COLO668 (cell line): ENCODE measurements around the gene TMEM9.

Experiments used
- DNase-seq: peaks from one replicate; lab custom pipeline; 2025; ENCODE audit not compliant: unreplicated experiment; lab: John Stamatoyannopoulos, UW

The TMEM9 gene

DNA sequence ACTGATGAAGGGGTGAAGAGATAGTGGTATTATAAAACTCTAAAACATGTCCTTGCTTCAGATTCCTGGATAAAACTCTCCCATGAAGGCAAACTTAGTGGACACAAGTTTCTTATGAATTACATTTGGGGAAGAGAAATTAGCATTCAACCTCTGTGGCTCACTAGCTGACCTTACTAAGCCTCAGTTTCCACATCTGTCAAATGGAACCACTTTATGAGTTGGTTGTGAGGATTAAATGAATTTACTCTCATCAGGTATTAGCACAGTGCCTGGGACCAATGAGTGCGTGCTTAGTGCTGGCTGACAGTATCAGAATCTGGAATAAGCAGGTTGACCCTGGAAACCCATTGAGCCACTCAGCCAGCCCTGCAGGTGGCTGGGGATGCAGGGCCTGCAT is 44.6 kb downstream of the TMEM9 start:
- no peak for DNase-seq

DNA sequence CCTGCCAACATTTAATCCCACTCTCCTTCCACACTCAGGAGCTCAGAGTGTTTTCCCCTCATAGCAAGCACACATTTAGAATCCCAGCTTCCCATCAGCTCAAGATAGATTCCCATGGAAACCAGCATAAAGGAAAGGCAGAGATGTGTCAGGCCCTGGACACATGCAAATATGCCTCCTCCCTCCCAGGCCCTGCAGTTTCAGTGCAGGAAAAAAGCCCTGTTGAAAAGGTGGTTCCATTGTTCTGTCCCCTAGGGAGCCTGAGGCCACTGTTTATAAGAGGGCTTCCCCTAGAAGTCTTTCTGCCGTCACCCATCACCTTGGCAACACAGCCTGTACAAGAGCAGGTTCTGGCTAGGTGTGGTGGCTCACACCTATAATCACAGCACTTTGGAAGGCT is 45.7 kb downstream of the TMEM9 start:
- peak; percentile 69 for DNase-seq

DNA sequence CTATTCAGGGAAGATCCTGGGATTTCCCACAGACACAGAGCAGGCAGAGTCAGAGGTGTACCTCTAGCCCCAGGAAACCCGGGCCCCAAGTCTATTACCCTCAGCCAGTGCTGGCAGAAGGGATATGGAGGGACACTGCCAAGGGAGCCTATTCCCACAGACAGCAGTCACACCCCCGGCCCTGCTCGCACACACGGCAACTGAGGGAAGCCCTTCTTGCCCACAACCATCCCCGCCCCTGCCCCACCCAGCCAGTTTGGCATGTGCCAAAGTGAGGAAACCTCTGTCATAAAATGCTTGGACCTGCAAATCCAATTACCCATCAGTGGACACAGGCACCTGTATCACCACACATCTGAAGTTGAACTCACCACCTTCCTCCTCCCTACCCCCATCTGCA is 48.6 kb downstream of the TMEM9 start:
- no peak for DNase-seq

DNA sequence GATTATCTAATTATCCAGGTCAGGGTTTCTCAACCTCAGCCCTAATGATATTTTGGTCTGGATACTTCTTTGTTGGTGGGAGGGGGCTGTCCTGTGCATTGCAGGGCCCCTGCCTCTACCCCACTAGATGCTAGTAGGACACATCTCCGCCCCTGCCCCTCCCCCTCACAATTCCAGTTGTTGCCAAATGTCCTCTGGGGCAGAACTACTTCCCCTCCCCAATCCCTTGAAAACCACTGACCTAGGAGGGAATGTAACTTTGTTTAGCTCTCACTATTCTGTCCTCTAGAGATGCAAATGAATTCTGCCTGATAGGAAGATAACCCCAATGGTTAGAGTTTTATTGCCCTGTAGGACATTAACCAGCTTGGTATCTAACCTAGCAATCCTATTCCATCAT is 50.1 kb downstream of the TMEM9 start:
- no peak for DNase-seq

DNA sequence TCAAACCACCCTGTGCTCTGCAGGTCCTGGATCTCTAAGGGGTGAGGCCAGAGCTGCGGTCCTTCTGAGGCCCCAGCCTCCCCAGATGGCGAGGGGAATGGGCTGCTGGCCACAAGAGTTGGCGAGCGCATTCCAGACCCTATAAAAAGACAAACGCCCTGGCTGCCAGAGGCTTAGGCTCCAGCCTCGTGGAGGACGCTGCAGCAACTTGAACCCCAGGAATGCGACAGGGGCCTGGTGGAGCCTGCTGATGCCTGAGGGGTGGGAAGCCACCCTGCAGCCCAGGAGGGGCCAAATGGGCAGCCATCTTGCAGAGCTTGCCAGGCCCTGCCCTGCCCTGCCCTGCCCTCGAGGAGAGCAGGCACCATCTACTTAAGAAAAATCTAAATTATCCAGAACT is 50.6 kb downstream of the TMEM9 start:
- DNase-seq, result no peak

DNA sequence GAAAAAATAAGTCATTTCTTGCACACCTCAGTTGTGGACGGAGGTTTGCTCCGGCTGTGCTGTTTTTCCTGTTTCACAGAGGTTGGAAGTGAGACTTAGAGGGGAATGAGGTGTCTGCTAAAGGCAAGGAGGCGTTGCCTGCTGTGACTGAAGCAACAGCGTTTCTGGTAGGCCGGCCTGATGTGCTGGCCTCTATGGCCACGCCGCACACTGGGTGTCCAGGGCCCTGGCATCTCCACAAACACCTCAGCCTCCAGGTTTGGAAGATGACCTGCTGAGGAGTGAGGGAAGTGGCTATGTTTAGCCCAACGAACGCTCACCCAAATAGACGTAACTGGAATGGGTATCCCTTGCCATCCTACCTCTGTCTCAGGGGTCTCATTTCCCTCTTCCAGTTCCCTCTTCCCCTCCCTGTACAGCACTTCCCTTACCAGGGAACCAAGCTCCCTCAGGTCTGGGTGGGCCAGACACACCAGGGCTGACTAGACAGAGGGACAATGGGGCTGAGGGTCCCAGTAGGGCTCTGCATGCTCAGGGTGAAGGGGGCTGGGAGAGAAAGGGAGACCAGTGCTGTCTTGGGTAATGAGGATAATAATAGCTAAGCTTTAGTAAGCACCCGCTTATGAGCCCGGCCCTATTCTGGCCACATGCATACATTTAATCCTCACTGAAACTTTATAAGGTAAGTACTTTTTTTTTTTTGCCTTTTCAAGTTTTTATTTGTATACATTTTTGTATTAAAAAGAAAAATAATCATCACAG is 53.9 kb downstream of the TMEM9 start:
- DNase-seq, result no peak

DNA sequence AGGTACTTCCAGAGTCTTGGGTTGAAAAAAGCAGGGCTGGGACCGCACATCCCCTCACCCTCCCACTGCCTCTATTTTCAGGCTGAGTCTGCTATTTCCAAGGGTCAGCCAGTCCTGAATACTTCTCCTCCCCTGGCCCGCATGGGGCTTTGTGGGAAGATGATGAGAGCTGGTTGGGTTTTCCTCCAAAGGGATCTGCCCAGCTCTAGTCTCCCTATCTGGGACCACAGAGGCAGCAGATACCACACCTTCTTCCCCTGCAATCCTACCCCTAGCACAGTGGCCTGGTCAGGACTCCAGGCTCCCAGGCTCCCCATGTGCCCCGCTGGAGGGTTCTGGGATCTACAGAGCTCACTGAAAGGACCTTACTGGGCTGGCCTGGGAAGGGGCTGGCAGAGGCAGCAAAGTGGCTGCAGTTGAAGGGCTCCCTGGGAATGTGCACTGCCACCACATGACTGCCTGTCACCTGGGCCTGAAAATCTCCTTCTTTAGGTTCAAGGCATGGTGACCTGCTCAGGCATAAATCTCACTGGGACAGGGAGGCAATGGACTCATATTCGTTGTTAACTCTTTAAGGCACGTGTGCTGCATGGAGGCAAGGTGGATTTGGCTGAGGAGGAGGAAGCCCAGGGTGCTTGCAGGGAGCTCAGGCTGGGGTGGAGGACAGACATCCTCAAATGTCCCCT is 55.1 kb downstream of the TMEM9 start:
- no peak for DNase-seq

DNA sequence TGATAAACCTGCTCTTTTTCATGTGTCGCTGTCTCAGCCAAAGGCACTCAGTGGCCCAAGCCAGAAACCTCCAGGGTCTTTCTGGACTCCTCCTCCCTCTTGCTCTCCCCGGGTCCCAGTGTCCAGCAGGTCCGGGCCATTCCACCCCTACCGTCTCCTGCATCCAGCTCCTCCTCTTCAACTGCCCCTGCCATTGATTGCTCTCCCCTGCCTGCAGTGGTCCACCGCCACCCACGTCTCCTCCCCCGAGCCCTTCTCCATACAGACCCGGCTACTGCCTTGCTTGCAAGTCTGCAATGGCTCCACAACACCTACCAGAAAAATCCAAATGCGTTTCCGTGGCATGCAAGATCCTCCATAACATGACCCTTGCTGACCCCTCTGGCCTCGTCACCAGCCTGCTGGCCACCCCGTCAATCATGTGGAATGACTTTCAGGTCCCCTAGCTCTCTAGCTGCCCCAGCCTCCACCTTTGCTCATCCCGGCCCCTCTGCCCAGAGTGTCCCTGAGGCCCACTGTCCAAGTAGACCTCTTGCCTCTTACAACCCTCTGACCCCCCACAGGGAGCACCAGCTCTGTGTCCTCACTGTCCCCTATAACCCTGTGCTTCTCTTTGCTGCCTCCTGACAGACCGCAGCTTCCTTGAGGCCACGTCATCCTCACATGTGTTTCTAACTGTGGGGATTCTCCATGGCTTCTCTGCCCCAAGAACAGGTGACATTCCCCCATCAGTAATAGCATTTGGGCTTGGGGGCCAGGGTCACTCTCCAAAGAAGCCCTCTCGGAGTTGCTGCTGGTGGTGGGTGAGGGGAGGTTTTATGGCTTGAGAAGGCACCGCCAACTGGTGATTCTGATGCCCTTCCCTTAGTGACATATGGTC is 57.1 kb downstream of the TMEM9 start:
- DNase-seq, result no peak

DNA sequence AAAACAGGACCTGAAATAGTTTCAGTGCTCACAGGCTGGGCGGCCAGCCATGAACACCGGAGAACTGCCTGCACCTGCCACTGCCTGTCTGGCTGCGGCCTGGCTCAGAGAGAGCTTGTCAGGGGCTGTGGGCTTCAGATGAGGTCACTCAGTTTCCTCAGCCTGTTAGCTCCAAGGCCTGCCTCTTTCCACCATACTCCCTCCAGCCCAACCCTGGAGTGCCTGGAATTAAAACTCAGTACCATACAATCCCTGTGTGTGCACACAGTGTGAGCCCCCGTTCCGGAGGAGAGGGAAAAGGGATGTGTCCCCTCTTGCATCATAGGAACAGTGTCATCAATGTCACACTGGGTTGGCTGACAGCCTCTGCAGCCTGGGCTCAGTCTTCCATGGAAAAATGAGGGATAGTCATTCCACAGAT is 58.2 kb downstream of the TMEM9 start:
- DNase-seq, result peak; percentile 16

DNA sequence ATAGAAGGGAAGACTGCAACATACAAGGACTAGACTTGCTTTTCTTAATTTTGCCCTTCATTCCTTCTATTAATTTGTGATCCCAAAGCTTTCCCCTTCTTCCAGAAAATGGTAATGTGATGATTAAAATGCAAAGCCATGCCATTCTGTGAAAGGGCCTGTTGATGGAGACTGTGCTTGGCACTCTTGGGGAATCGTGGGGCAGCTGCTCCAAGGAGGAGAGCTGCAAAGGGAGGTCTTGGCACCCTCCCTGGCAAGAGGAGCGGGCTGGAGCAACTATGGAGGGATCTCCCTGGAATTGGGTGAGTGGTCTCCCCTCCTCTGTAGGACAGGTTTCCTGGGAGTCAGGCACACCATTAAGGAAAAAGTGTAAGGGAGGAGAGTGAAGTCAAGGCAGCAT is 58.7 kb downstream of the TMEM9 start:
- no peak for DNase-seq

DNA sequence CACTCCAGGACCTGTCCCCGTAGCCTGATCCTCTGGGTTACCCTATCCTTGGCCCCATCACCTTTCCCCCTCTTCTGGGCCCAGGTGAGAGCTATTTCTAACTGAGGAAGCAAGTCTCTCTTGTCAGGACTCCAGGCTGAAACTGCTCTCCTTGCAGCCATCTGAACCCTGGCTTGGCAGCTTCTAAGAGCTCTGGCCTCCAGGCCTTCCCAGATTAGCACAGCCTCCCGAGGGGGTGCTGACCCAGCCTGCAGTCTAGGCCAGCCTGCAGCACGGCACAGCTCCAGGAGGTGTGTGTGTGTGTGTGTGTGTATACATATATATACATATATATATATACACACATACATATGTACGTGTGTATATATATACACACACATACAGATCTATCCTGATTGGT is 59.4 kb downstream of the TMEM9 start:
- no peak for DNase-seq

DNA sequence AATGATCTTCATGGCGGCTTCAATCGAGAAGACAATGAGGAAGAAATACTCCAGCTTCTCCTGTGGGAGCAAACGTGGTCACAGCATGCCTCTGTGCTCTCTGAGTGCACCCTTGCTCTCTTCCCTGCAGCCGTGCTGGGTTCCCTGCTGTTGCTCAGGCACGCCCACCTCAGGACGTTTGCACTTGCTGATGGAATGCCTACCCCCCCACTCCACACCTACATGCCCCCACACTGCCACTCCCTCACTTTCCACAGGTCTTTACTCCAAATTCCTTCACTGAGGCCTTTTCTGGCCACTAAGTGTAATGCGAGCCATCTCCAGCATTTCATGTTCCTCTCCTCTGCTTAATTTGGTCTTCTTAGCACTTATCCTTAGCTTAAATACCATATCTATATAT is 60.3 kb downstream of the TMEM9 start:
- DNase-seq, result no peak

DNA sequence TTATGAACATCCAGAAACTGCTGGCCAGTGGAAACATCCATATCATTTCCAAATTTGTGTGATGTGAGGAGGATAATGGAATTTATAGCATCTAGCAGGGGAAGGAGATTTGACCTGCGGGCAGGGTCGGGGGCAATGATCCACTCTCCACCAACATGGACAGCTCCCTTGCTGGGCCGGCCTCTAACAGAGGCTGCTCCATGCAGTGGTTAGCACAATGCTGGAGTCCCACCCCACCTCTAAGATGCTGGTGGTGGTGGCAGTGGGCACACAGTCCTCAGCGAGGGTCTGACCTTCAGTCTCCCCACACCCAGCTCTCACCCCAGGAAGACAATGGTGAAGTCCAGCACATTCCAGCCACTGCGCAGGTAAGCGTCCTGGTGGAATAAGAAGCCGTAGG is 60.7 kb downstream of the TMEM9 start:
- DNase-seq, result no peak

DNA sequence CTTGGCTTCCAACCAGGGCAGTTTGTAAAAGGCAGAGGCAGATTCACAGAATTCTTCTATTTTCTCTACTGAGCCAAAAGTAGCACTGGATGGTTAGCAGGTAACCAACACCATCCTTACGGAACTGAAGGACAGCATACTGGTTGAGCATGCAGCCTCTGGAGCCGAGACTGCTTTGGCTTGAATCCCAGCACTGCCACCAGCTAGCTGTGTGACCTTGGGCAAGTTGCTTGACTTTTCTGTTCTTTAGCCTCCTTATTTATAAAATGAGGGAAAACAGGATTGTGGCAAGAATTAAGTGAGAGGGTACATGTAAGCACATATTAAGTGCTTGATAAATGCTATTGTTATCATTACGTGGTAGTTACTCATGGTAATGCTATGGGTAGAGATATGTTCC is 61.5 kb downstream of the TMEM9 start:
- no peak for DNase-seq

DNA sequence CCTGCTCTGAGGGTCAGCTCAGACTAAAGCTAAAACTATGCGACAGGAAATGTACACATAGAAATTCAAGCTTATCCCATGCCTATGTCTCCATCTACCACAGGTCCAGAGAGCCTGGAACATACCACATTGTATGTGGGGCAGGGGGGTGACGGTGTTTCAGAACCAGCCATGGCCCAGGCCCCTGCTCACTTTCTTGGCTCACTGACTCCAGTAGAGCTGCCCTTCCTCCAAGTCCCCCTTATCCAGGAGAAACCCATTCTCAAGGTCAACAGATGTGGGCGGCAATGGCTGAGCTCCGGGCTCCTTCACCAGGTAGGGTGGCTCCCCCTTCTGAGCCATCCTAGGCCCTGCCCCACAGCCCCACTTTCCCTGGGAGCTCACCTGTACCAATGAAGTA is 63.0 kb downstream of the TMEM9 start:
- DNase-seq, result no peak

DNA sequence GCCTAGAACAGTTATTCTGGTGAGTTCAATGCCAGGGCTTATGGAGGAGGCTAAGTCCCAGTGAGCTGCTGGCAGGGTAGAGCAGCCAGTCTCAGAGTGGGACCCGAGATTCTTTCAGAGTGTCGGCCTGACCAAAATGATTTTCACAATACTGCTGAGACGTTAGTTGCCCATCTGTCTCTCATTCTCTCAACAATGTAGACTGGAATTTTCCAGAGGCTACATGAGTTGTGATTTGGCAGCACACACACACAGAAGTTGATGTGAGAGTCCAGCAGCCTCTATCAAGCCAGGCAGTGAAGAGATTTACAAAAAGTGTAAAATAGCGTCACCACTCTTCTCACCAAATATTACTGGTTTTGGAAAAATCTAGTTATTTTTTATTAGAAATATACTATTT is 63.7 kb downstream of the TMEM9 start:
- DNase-seq, result no peak

DNA sequence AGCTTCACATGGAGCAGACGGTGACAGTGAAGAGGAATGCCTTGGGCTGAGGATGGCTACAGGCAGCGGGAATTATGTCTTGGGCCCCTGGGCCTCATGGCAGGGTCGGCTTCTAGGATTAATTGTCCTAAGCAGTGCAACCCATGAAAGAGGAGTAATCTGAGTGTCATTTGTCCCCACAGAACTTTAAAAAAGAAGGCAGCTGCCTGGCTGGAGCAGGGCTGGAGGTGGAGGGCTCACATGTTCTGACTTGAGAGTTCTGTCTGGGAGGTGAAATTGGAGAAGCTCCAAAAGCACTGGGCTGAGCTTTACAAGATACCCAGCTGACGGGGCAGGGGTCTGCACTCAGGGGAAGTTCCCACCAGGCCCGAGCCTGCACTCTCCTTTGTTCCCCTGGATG is 64.7 kb downstream of the TMEM9 start:
- no peak for DNase-seq

DNA sequence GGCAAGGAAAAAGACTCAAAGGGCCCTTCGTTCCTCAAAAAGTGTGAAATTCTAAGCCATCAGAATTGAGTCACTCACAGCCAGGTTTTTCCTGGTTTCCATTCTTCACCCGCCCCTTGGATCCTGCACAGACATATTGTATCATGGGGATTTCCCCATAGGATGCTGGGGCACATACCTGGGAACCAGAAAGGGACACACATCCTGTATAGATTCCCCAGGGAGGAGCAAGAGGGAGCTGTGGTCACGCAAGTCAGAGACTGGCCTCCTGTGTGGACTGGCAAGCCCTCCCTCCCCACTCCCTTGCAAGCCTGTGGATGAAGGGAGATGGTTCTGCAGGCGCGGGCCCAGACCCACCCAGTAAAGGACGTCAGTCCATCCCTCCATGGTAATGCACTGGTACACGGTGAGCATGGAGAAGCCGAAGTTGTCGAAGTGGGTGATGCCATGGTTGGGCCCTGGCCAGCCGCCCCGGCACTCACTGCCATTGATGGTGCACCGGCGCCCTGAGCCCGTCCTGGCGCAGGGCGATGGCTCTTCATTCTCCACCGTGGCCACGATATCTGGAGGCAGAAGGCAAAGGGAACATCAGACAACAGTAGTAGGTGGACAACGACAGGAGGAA is 65.3 kb downstream of the TMEM9 start:
- DNase-seq, result no peak

DNA sequence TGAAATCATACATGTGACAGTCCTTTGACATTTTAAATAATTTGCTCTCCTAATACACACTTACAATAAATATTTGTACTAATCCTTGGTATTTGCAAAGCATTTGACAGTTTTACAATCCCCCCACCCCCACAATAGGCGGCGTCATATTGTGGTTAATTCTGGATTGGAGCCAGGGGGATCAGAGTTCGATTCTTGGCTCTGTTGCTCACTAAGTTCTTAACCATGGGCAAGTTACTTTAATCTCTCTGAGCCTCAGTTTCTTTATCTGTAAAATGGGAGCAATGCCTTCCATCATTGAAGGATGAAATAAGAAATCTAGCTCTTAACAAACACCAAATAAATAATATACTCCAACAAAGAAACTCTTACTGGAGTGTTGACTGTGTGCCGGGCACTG is 65.9 kb downstream of the TMEM9 start:
- no peak for DNase-seq

DNA sequence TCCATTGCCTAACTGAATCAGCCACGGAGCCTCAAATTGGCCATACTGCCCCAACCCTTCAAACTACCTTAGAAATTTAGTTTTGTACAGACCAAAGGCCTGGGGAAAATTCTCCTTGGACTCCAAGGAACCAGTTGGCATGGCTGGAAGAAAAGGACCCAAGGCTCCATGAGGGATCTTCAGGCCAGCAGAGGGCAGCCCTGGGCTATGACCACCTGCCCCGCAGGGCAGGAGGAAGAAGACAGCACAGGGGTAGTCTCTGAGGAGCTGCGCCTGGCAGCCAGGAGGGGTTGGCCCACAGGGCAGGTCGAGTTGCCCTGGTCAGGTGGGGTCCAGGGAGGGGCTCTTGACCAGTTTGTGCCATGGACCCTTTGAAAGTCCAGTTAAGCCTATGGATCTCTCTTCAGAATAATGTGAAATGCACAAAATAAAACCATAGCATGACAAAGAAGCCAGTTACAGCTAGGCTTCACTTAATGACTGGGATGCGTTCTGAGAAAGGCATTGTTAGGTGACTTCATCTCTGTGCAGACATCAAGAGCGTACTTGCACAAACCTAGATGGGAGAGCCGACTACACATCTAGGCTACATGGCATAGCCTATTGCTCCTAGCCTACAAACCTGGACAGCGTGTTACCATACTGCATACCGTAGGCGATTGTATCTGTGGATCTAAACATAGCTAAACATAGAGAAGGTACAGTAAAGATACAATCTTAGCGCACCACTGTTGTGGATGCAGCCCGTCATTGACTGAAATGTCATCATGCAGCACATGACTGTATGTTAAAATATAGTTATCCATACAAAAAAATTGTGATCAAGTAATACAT is 68.2 kb downstream of the TMEM9 start:
- DNase-seq, result peak; percentile 56
